Tibial nerve (tissue), 4 donors: ENCODE results near the gene RCSD1. TPM values are rescaled to one million over a fixed set of nuclear protein-coding genes. Genes with fewer than 3 reads are reported as not detected.
A peak's percentile ranks its signal among the peaks of the same experiment; 100 is the strongest.

ENCODE experiments used
- DNase-seq, 2 donors: peaks; one replicate each; pipeline ENCODE4 v3.0.0-alpha.2; 2019; ENCODE audit warnings: low spot score in 2 of 2
- H3K27ac ChIP-seq, 4 donors: fragments of 200-600 bp; sonication (generic) in 3 of 4; one replicate each; pipeline ENCODE4 v1.5.1; 2017 to 2019; ENCODE audit warnings: mild to moderate bottlenecking in 1 of 4
- H3K27me3 ChIP-seq, 2 donors: fragments of 200-600 bp; sonication (generic) in 1 of 2; one replicate each; pipeline versions ENCODE4 v1.5.1 to v1.6.0; 2017 to 2019
- H3K36me3 ChIP-seq, 3 donors: fragments of 200-600 bp; sonication (generic); one replicate each; pipeline ENCODE4 v1.5.1; 2018 to 2019
- H3K4me1 ChIP-seq, 4 donors: fragments of 200-600 bp; sonication (generic) in 3 of 4; one replicate each; pipeline ENCODE4 v1.5.1; 2017 to 2019
- H3K4me3 ChIP-seq, 4 donors: fragments of 200-600 bp; sonication (generic) in 3 of 4; one replicate each; pipeline ENCODE4 v1.5.1; 2017 to 2019; ENCODE audit warnings: mild to moderate bottlenecking in 1 of 4, moderate library complexity in 1 of 4
- H3K9me3 ChIP-seq, 4 donors: fragments of 200-600 bp; sonication (generic) in 3 of 4; one replicate each; pipeline ENCODE4 v1.5.1; 2017 to 2019
- CTCF ChIP-seq, 5 experiments: fragments of 200-600 bp in 3 of 5; fragments of 450-650 bp in 2 of 5; sonication (generic) in 3 of 5; IDR thresholded peaks; one replicate each; pipeline ENCODE4 v1.5.1; 2016 to 2019; ENCODE audit warnings: antibody characterized with exemption in 5 of 5, mild to moderate bottlenecking in 3 of 5, moderate library complexity in 2 of 5
- EP300 ChIP-seq, 2 donors: sonication (generic); formaldehyde crosslinking; IDR thresholded peaks; one replicate each; pipeline ENCODE4 v1.6.1; 2017; ENCODE audit warnings: antibody characterized with exemption in 2 of 2, mild to moderate bottlenecking in 1 of 2
- POLR2A ChIP-seq, 2 donors: fragments of 450-650 bp; IDR thresholded peaks; one replicate each; pipeline ENCODE4 v1.6.1; 2017; ENCODE audit warnings: antibody characterized with exemption in 2 of 2, mild to moderate bottlenecking in 2 of 2, moderate library complexity in 2 of 2
- WGBS, 2 donors: methylation state at CpG; one replicate each; pipeline ENCODE4 v1.1.5; 2018; 5-methylcytosine and 5-hydroxymethylcytosine counted together
- total RNA-seq, 4 donors: library from RNA; depleted of rRNA; stranded (reverse); fragments of >200 nt; gene quantifications; one replicate each; pipeline ENCODE4 v1.1.0, GENCODE V29; 2016

RCSD1 gene
- total RNA-seq, 4 donors from 2014 or later: 10.0 to 17.7 (median 12.9) TPM

- no peak overlapping the region for H3K4me3 ChIP-seq
- H3K4me1 ChIP-seq: peaks cover 0 to 21% (median 3%) of the 10 kb centered on the region in 4 donors
- no peak for TF ChIP-seq CTCF (IDR thresholded peaks at IDR 0.05)
- TF ChIP-seq POLR2A (IDR thresholded peaks at IDR 0.05): no peak
- TF ChIP-seq EP300 (IDR thresholded peaks at IDR 0.05): no peak
- DNase-seq: no peak
- H3K9me3 ChIP-seq: no peaks in the 10 kb centered on the region
- 76 to 78% methylated on average over 4 of the region's 4 CpGs for WGBS, 2 donors
- H3K27ac ChIP-seq: no peak overlapping the region
- no peaks in the 10 kb centered on the region for H3K27me3 ChIP-seq
- no peaks in the 10 kb centered on the region for H3K36me3 ChIP-seq
Observed at GRCh38 chr1:167707942-167708341, 77.9 kb downstream of the RCSD1 start.

DNA sequence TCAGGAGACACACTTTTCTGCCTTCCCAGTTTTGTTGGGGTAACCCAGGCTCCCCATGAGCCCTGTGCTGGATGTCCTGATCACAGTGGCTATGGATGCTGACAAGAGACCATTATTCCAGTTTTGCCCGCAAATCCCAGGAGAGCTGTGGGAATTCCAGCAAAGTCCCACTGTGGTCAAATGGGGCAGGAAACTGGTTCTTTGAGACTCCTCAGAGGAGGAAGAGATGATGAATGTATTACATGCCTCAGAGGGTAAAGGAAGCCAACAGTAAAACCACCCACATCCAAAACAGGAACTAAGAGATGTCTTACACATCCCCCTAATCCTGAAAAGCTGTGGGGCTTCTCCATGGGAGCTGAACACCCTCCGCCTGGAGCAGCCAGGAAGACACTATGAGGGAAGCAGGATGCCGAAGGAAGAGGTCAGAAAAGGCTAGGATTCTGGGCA lies 78.9 kb downstream of the RCSD1 start:
- TF ChIP-seq POLR2A (IDR thresholded peaks at IDR 0.05): no peak
- H3K27me3 ChIP-seq: no peaks in the 10 kb centered on the region
- no peaks in the 10 kb centered on the region for H3K36me3 ChIP-seq
- 61 to 65% methylated on average over 3 of the region's 3 CpGs for WGBS, 2 donors
- no peaks in the 10 kb centered on the region for H3K9me3 ChIP-seq
- DNase-seq: no peak
- H3K4me3 ChIP-seq: no peak overlapping the region
- no peak overlapping the region for H3K27ac ChIP-seq
- peaks cover 0 to 30% (median 3%) of the 10 kb centered on the region in 4 donors for H3K4me1 ChIP-seq

DNA sequence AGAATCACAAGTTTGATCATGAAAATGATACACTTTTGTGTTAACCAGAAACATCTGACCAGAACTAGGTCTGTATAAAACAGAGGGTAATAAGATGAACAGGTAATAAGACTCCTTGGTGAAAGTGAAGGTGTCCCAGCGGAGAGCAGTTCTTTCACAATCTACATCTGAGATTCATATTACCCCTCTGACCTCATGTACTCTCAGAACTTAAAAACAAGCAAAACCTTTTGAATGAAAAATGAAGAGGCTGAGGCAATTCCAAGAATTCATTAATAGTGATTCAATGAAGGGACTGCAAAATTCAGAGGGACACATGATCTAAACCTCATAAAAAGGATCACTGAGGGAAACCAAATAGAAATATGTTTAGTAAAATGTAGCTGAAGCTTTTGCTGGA lies 80.8 kb downstream of the RCSD1 start:
- Histone ChIP-seq H3K4me1 (peaks cover 0 to 21% (median 3%) of the 10 kb centered on the region in 4 donors), H3K4me3 (no peak overlapping the region), H3K27me3 (no peaks in the 10 kb centered on the region), H3K36me3 (no peaks in the 10 kb centered on the region), H3K9me3 (no peaks in the 10 kb centered on the region), H3K27ac (peak overlapping the region in 1 of 4 donors; percentile 32)
- DNase-seq: no peak
- 81 to 91% methylated on average over 1 of the region's 1 CpG for WGBS, 2 donors
- no peak for TF ChIP-seq EP300 (IDR thresholded peaks at IDR 0.05)
- TF ChIP-seq POLR2A (IDR thresholded peaks at IDR 0.05): no peak
- TF ChIP-seq CTCF (IDR thresholded peaks at IDR 0.05): no peak

DNA sequence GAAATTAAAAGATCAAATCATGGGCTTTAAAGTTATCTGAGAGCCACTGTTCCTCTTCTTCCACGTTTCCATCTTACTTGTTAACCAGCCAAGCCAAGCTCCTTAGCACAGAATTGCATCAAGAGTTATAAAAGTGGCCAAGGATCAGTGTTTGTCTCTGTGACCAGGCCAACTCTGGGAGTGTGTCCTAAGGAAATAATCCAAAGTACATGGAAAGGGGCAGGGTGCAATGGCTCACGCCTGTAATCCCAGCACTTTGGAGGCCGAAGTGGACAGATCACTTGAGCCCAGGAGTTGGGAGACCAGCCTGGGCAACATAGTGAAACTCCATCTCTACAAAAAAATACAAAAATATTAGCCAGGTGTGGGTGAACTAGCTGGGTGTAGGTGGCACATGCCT lies 81.8 kb downstream of the RCSD1 start:
- Histone ChIP-seq H3K9me3 (no peaks in the 10 kb centered on the region), H3K36me3 (no peaks in the 10 kb centered on the region), H3K27ac (peak overlapping the region in 2 of 4 donors; percentile 32 to 39), H3K4me3 (no peak overlapping the region), H3K4me1 (peaks cover 0 to 23% (median 3%) of the 10 kb centered on the region in 4 donors), H3K27me3 (no peaks in the 10 kb centered on the region)
- DNase-seq: peak in 1 of 2 donors; percentile 61
- 66 to 74% methylated on average over 3 of the region's 3 CpGs for WGBS, 2 donors
- TF ChIP-seq POLR2A (IDR thresholded peaks at IDR 0.05) (no peak), CTCF (IDR thresholded peaks at IDR 0.05) (no peak), EP300 (IDR thresholded peaks at IDR 0.05) (peak in 1 of 2 donors; percentile 51)

GRCh38 chr1:167713330-167714081 lies 83.5 kb downstream of the RCSD1 start:
- Histone ChIP-seq H3K9me3 (no peaks in the 10 kb centered on the region), H3K36me3 (no peaks in the 10 kb centered on the region), H3K27me3 (no peaks in the 10 kb centered on the region), H3K4me1 (peaks cover 0 to 23% (median 3%) of the 10 kb centered on the region in 4 donors), H3K27ac (peak overlapping the region; percentile 87 to 92 (median 92)), H3K4me3 (peak overlapping the region; percentile 68 to 72 (median 70))
- 21 to 22% methylated on average over 26 of the region's 31 CpGs for WGBS, 2 donors
- no peak for TF ChIP-seq POLR2A (IDR thresholded peaks at IDR 0.05)
- TF ChIP-seq EP300 (IDR thresholded peaks at IDR 0.05): no peak
- TF ChIP-seq CTCF (IDR thresholded peaks at IDR 0.05): no peak
- peak in 1 of 2 donors; percentile 21 for DNase-seq
